ENCODE results near the gene BRI3.

Gene BRI3

DNA sequence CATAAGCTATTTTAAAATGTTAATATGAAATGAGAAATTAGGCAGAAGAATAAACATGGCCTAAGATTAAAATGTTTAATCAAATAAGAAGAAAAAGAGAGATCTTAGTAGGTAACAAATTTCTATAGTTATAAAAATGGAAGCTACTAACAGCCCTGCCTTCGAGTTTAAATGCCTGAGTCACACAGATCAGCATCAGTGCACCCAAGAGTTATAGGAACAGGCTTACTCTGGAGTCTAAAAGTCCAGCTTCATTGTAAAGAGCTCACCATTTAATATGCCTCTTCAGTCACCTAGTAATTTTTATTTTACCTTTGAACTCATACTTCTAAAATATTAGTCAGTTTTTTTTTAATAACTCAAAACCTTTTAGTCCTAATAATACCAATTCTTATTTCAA lies 52.6 kb downstream of the BRI3 start:
- H3K4me2 ChIP-seq (ENCODE audit: insufficient read depth, low read length): no peak overlapping the region
- H2AFZ ChIP-seq (ENCODE audit: low read depth, low read length): no peak overlapping the region
- H4K20me1 ChIP-seq (ENCODE audit: insufficient read depth, low read length): no peaks in the 10 kb centered on the region
- no peak overlapping the region for H3K9ac ChIP-seq (ENCODE audit: low read depth, low read length)
- no peaks in the 10 kb centered on the region for H3K9me3 ChIP-seq (ENCODE audit: insufficient read depth, low read length, severe bottlenecking)
- no peak for DNase-seq
- no peak overlapping the region for H3K27ac ChIP-seq (ENCODE audit: low read length)
- H3K27me3 ChIP-seq (ENCODE audit: insufficient read depth, low read length, poor library complexity): no peaks in the 10 kb centered on the region
- no peak overlapping the region for H3K4me3 ChIP-seq (ENCODE audit: low read depth in 1 of 2, low read length in 2 of 2)
- no peaks in the 10 kb centered on the region for H3K79me2 ChIP-seq (ENCODE audit: insufficient read depth, low read length)
- no peak for ATAC-seq (ENCODE audit: insufficient read depth, low read depth)
- no peaks in the 10 kb centered on the region for H3K4me1 ChIP-seq (ENCODE audit: insufficient read depth, low read length)
- H3K36me3 ChIP-seq (ENCODE audit: insufficient read depth, low read length): no peaks in the 10 kb centered on the region
- TF ChIP-seq, protein P1, sequence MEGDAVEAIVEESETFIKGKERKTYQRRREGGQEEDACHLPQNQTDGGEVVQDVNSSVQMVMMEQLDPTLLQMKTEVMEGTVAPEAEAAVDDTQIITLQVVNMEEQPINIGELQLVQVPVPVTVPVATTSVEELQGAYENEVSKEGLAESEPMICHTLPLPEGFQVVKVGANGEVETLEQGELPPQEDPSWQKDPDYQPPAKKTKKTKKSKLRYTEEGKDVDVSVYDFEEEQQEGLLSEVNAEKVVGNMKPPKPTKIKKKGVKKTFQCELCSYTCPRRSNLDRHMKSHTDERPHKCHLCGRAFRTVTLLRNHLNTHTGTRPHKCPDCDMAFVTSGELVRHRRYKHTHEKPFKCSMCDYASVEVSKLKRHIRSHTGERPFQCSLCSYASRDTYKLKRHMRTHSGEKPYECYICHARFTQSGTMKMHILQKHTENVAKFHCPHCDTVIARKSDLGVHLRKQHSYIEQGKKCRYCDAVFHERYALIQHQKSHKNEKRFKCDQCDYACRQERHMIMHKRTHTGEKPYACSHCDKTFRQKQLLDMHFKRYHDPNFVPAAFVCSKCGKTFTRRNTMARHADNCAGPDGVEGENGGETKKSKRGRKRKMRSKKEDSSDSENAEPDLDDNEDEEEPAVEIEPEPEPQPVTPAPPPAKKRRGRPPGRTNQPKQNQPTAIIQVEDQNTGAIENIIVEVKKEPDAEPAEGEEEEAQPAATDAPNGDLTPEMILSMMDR (IDR thresholded peaks at IDR 0.05; ENCODE audit: borderline replicate concordance, extremely low read depth, low read length, poor library complexity, severe bottlenecking): no peak
- no peak for TF ChIP-seq EZH2 (IDR thresholded peaks at IDR 0.05; ENCODE audit: borderline replicate concordance, low read depth, low read length, severe bottlenecking)

DNA sequence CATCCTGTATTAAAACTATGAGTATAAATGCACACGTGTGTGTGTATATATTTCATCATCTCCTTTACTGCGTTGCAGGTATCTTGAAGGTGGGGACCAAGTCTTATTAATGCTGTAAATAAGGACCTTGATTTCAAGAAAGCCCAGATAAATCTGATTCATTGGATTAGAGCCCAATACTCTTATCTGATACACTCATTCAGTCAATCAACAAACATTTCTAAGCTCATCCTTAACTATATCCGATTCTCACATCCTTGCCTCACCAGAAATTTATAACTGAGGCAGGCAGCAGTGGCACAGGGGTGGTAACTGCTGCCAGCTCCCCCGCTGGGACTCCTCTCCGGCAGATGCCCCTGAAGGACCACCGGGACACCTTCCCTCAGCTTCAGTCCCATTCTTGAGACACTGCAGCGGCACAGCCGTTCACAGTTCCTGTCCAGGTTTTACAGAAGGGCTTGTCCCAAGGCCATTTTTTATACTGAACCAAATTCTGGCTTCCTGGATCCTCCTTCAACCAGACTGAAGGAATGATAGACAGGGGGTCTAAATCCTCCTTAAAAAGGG lies 54.0 kb downstream of the BRI3 start:
- Histone ChIP-seq H4K20me1 (ENCODE audit: insufficient read depth, low read length) (no peaks in the 10 kb centered on the region), H2AFZ (ENCODE audit: low read depth, low read length) (no peak overlapping the region), H3K27ac (ENCODE audit: low read length) (no peak overlapping the region), H3K36me3 (ENCODE audit: insufficient read depth, low read length) (no peaks in the 10 kb centered on the region), H3K9me3 (ENCODE audit: insufficient read depth, low read length, severe bottlenecking) (no peaks in the 10 kb centered on the region), H3K27me3 (ENCODE audit: insufficient read depth, low read length, poor library complexity) (no peaks in the 10 kb centered on the region), H3K4me2 (ENCODE audit: insufficient read depth, low read length) (no peak overlapping the region), H3K4me1 (ENCODE audit: insufficient read depth, low read length) (no peaks in the 10 kb centered on the region), H3K4me3 (ENCODE audit: low read depth in 1 of 2, low read length in 2 of 2) (no peak overlapping the region), H3K9ac (ENCODE audit: low read depth, low read length) (no peak overlapping the region), H3K79me2 (ENCODE audit: insufficient read depth, low read length) (no peaks in the 10 kb centered on the region)
- DNase-seq: no peak
- TF ChIP-seq EZH2 (IDR thresholded peaks at IDR 0.05; ENCODE audit: borderline replicate concordance, low read depth, low read length, severe bottlenecking): no peak
- TF ChIP-seq, protein P1 (IDR thresholded peaks at IDR 0.05; ENCODE audit: borderline replicate concordance, extremely low read depth, low read length, poor library complexity, severe bottlenecking): no peak
- no peak for ATAC-seq (ENCODE audit: insufficient read depth, low read depth)

DNA sequence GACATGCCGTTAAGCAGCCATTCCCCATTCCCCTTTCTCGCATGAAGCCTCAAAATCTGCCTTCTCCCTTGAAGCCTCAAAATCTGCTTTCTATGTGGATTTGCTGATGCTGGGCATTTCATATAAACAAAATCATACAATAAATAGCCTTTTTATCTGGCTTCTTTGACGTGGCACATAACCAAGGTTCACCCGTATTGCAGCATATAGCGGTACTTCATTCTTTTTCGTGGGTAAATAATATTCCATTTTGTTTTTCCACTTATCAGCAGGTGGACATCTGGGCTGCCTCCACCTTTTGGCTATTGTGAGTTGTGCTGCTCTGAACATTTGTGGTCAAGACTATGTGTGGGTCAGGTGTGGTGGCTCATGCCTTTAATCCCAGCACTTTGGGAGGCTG lies 57.0 kb downstream of the BRI3 start:
- H3K79me2 ChIP-seq (ENCODE audit: insufficient read depth, low read length): no peaks in the 10 kb centered on the region
- ATAC-seq (ENCODE audit: insufficient read depth, low read depth): no peak
- H3K27me3 ChIP-seq (ENCODE audit: insufficient read depth, low read length, poor library complexity): no peaks in the 10 kb centered on the region
- H4K20me1 ChIP-seq (ENCODE audit: insufficient read depth, low read length): no peaks in the 10 kb centered on the region
- H3K9ac ChIP-seq (ENCODE audit: low read depth, low read length): no peak overlapping the region
- no peak overlapping the region for H2AFZ ChIP-seq (ENCODE audit: low read depth, low read length)
- H3K9me3 ChIP-seq (ENCODE audit: insufficient read depth, low read length, severe bottlenecking): no peaks in the 10 kb centered on the region
- no peak overlapping the region for H3K27ac ChIP-seq (ENCODE audit: low read length)
- no peak overlapping the region for H3K4me3 ChIP-seq (ENCODE audit: low read depth in 1 of 2, low read length in 2 of 2)
- H3K4me1 ChIP-seq (ENCODE audit: insufficient read depth, low read length): no peaks in the 10 kb centered on the region
- TF ChIP-seq, protein P1 (IDR thresholded peaks at IDR 0.05; ENCODE audit: borderline replicate concordance, extremely low read depth, low read length, poor library complexity, severe bottlenecking): no peak
- TF ChIP-seq EZH2 (IDR thresholded peaks at IDR 0.05; ENCODE audit: borderline replicate concordance, low read depth, low read length, severe bottlenecking): no peak
- no peak for DNase-seq
- H3K36me3 ChIP-seq (ENCODE audit: insufficient read depth, low read length): no peaks in the 10 kb centered on the region
- no peak overlapping the region for H3K4me2 ChIP-seq (ENCODE audit: insufficient read depth, low read length)

DNA sequence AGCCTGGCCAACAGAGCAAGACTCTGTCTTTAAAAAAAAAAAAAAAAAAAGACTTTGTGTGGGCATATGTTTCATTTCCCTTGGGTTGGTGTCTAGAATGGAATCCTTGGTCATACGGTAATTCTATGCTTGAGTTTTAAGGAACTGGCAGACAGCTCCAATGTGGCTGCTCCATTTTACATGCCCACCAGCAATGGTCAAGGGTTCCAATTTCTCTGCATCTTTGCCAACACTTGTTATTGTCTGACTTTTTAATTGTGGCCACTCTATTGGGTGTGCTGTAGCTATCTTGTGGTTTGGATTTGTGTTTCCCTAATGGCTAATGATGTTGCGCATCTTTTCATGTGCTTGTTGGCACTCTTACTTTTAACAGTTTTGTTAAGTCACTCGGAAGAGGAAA lies 57.6 kb downstream of the BRI3 start:
- TF ChIP-seq, protein P1 (IDR thresholded peaks at IDR 0.05; ENCODE audit: borderline replicate concordance, extremely low read depth, low read length, poor library complexity, severe bottlenecking): no peak
- no peak for TF ChIP-seq EZH2 (IDR thresholded peaks at IDR 0.05; ENCODE audit: borderline replicate concordance, low read depth, low read length, severe bottlenecking)
- H3K9me3 ChIP-seq (ENCODE audit: insufficient read depth, low read length, severe bottlenecking): no peaks in the 10 kb centered on the region
- H3K4me2 ChIP-seq (ENCODE audit: insufficient read depth, low read length): no peak overlapping the region
- H3K27me3 ChIP-seq (ENCODE audit: insufficient read depth, low read length, poor library complexity): no peaks in the 10 kb centered on the region
- no peaks in the 10 kb centered on the region for H4K20me1 ChIP-seq (ENCODE audit: insufficient read depth, low read length)
- DNase-seq (no peak), ATAC-seq (ENCODE audit: insufficient read depth, low read depth) (no peak)
- no peak overlapping the region for H3K27ac ChIP-seq (ENCODE audit: low read length)
- H2AFZ ChIP-seq (ENCODE audit: low read depth, low read length): no peak overlapping the region
- no peaks in the 10 kb centered on the region for H3K36me3 ChIP-seq (ENCODE audit: insufficient read depth, low read length)
- H3K9ac ChIP-seq (ENCODE audit: low read depth, low read length): no peak overlapping the region
- no peaks in the 10 kb centered on the region for H3K4me1 ChIP-seq (ENCODE audit: insufficient read depth, low read length)
- H3K79me2 ChIP-seq (ENCODE audit: insufficient read depth, low read length): no peaks in the 10 kb centered on the region
- H3K4me3 ChIP-seq (ENCODE audit: low read depth in 1 of 2, low read length in 2 of 2): no peak overlapping the region
